WTC11 (cell line): ENCODE results near the gene C10orf90. TPM values are rescaled to one million over a fixed set of nuclear protein-coding genes. Genes with fewer than 3 reads are reported as not detected.

Experiments used
- ESRRA ChIP-seq: sonication (generic); formaldehyde crosslinking; IDR thresholded peaks from 2 replicates; pipeline ENCODE4 v1.8.1; 2022; ENCODE audit warnings: mild to moderate bottlenecking, missing genetic modification reagents, borderline replicate concordance
- ETV6 ChIP-seq: sonication (generic); formaldehyde crosslinking; IDR thresholded peaks from 2 replicates; pipeline ENCODE4 v1.8.1; 2022; ENCODE audit warnings: mild to moderate bottlenecking, missing genetic modification reagents
- FOXJ3 ChIP-seq: sonication (generic); formaldehyde crosslinking; IDR thresholded peaks from 2 replicates; pipeline ENCODE4 v1.9.0; 2021; ENCODE audit warnings: missing genetic modification reagents, mild to moderate bottlenecking, borderline replicate concordance
- GRHL2 ChIP-seq: fragments of 250-450 bp; sonication (Bioruptor Pico); IDR thresholded peaks from 2 replicates; pipeline ENCODE4 v1.8.0; 2022; ENCODE audit warnings: mild to moderate bottlenecking, moderate library complexity; ENCODE audit not compliant: insufficient replicate concordance, severe bottlenecking
- GTF2I ChIP-seq: fragments of 250-450 bp; sonication (Bioruptor Pico); conservative IDR thresholded peaks from 2 replicates; pipeline ENCODE4 v1.4.0; 2021; ENCODE audit warnings: mild to moderate bottlenecking
- KAT7 ChIP-seq: sonication (generic); formaldehyde crosslinking; IDR thresholded peaks from 2 replicates; pipeline ENCODE4 v1.8.1; 2023; ENCODE audit warnings: missing genetic modification reagents, mild to moderate bottlenecking, borderline replicate concordance
- NFATC4 ChIP-seq: fragments of 250-450 bp; sonication (Bioruptor Pico); IDR thresholded peaks from 2 replicates; pipeline ENCODE4 v1.9.0; 2021; ENCODE audit warnings: mild to moderate bottlenecking
- NFE2L1 ChIP-seq: sonication (generic); formaldehyde crosslinking; IDR thresholded peaks from 2 replicates; pipeline ENCODE4 v1.8.1; 2023; ENCODE audit warnings: missing genetic modification reagents
- TEAD4 ChIP-seq: sonication (generic); formaldehyde crosslinking; IDR thresholded peaks from 2 replicates; pipeline ENCODE4 v1.8.0; 2022; ENCODE audit warnings: mild to moderate bottlenecking, missing genetic modification reagents
- ZNF121 ChIP-seq: sonication (generic); formaldehyde crosslinking; IDR thresholded peaks from 2 replicates; pipeline ENCODE4 v1.8.0; 2023; ENCODE audit warnings: missing genetic modification reagents
- ZNF138 ChIP-seq: sonication (generic); formaldehyde crosslinking; conservative IDR thresholded peaks from 2 replicates; pipeline ENCODE4 v1.8.1; 2022; ENCODE audit warnings: mild to moderate bottlenecking, moderate library complexity, missing genetic modification reagents
- ZNF232 ChIP-seq: sonication (generic); formaldehyde crosslinking; IDR thresholded peaks from 2 replicates; pipeline ENCODE4 v1.8.0; 2022; ENCODE audit warnings: mild to moderate bottlenecking, missing genetic modification reagents
- ZNF416 ChIP-seq: fragments of 250-450 bp; sonication (Bioruptor Pico); IDR thresholded peaks from 2 replicates; pipeline ENCODE4 v1.9.0; 2021; ENCODE audit warnings: mild to moderate bottlenecking, inconsistent platforms
- ZNF423 ChIP-seq: fragments of 250-450 bp; sonication (Bioruptor Pico); IDR thresholded peaks from 2 replicates; pipeline ENCODE4 v2.1.2; 2022; ENCODE audit warnings: mild to moderate bottlenecking, moderate library complexity
- total RNA-seq: library from RNA; stranded (reverse); gene quantifications from 3 replicates; pipeline ENCODE4 v1.2.3, GENCODE V29; 2021
- TF ChIP-seq, protein P1 (sequence below): sonication (generic); formaldehyde crosslinking; IDR thresholded peaks from 2 replicates; pipeline ENCODE4 v1.8.0; 2022; ENCODE audit warnings: missing genetic modification reagents
- TF ChIP-seq, protein P2 (sequence below): sonication (generic); formaldehyde crosslinking; IDR thresholded peaks from 2 replicates; pipeline ENCODE4 v1.8.1; 2022; ENCODE audit warnings: low read depth, mild to moderate bottlenecking, moderate library complexity, missing genetic modification reagents, borderline replicate concordance
- TF ChIP-seq, protein P3 (sequence below): sonication (generic); formaldehyde crosslinking; IDR thresholded peaks from 2 replicates; pipeline ENCODE4 v1.8.0; 2022; ENCODE audit warnings: mild to moderate bottlenecking, missing genetic modification reagents
- TF ChIP-seq, protein P4 (sequence below): sonication (generic); formaldehyde crosslinking; IDR thresholded peaks from 2 replicates; pipeline ENCODE4 v1.8.1; 2023; ENCODE audit warnings: mild to moderate bottlenecking, missing genetic modification reagents, moderate library complexity
- TF ChIP-seq, protein P5 (sequence below): sonication (generic); formaldehyde crosslinking; conservative IDR thresholded peaks from 2 replicates; pipeline ENCODE4 v1.8.1; 2022; ENCODE audit warnings: mild to moderate bottlenecking, missing genetic modification reagents
- TF ChIP-seq, protein P6 (sequence below): fragments of 250-450 bp; sonication (Bioruptor Pico); IDR thresholded peaks from 2 replicates; pipeline ENCODE4 v1.9.0; 2021; ENCODE audit warnings: mild to moderate bottlenecking
- TF ChIP-seq, protein P7 (sequence below): fragments of 250-450 bp; sonication (Bioruptor Pico); IDR thresholded peaks from 2 replicates; pipeline ENCODE4 v1.9.0; 2021; ENCODE audit warnings: mild to moderate bottlenecking, borderline replicate concordance
- TF ChIP-seq, protein P8 (sequence below): sonication (generic); formaldehyde crosslinking; IDR thresholded peaks from 2 replicates; pipeline ENCODE4 v1.8.1; 2022; ENCODE audit warnings: mild to moderate bottlenecking, moderate library complexity, missing genetic modification reagents
- TF ChIP-seq, protein P9 (sequence below): fragments of 250-450 bp; sonication (Bioruptor Pico); IDR thresholded peaks from 2 replicates; pipeline ENCODE4 v1.8.0; 2021; ENCODE audit warnings: mild to moderate bottlenecking

Gene C10orf90
- total RNA-seq, 1 experiment from 2014 or later, result 0.85 TPM

DNA sequence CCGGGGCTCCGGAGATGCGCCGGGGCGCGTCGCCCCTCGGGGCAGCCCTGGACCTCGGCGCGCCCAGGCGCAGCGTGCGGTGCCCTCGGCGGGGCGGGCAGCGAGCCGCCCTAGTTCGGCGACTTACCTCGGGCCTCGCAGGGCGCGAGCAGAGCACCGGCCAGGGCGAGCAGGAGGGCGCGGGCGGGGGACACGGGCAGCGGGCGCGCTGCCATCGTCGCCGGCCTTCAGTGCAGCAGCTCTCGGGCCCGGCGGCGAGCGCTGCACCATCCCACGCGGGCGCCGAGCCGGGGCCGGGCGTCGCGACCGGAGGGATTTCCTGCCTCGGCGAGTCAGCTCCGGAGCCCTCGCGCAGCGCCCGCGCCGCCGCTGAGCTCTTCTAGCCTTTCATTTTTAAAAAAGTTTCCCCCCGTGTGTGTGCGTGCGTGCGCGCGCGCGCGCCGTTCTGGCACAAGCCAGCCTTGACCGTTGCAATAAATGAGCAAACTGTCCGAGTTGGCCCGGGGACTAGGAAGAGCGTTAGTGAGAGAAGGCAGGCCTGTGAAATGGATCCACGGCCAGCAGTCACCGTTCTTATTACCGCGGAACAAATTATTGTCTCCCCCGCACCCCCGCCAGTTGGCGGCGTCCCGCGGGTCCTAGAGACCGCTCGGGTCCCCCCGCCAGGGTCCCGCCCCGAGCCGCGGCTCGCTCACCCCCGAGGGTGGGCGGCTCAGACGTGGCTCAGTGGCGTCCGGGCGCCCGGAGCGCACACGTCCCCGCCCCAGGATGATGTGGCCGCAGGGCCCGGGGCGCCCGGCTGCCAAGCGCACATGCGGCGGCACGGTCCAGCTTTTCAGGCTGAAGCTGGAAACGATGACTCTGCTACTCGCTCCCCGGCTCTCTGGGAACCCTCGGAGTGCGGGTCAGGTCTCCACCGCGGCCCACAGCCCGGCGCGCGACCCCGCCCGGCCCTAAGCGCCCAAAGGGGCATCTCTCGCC lies 282.3 kb downstream of the C10orf90 start, which contains the start of gene ADAM12 (continued):
- TF ChIP-seq, protein P1, sequence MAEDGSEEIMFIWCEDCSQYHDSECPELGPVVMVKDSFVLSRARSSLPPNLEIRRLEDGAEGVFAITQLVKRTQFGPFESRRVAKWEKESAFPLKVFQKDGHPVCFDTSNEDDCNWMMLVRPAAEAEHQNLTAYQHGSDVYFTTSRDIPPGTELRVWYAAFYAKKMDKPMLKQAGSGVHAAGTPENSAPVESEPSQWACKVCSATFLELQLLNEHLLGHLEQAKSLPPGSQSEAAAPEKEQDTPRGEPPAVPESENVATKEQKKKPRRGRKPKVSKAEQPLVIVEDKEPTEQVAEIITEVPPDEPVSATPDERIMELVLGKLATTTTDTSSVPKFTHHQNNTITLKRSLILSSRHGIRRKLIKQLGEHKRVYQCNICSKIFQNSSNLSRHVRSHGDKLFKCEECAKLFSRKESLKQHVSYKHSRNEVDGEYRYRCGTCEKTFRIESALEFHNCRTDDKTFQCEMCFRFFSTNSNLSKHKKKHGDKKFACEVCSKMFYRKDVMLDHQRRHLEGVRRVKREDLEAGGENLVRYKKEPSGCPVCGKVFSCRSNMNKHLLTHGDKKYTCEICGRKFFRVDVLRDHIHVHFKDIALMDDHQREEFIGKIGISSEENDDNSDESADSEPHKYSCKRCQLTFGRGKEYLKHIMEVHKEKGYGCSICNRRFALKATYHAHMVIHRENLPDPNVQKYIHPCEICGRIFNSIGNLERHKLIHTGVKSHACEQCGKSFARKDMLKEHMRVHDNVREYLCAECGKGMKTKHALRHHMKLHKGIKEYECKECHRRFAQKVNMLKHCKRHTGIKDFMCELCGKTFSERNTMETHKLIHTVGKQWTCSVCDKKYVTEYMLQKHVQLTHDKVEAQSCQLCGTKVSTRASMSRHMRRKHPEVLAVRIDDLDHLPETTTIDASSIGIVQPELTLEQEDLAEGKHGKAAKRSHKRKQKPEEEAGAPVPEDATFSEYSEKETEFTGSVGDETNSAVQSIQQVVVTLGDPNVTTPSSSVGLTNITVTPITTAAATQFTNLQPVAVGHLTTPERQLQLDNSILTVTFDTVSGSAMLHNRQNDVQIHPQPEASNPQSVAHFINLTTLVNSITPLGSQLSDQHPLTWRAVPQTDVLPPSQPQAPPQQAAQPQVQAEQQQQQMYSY (CRISPR knock-in tag), result no peak; the same call in 1 of the 2 replicates
- TF ChIP-seq, protein P2, sequence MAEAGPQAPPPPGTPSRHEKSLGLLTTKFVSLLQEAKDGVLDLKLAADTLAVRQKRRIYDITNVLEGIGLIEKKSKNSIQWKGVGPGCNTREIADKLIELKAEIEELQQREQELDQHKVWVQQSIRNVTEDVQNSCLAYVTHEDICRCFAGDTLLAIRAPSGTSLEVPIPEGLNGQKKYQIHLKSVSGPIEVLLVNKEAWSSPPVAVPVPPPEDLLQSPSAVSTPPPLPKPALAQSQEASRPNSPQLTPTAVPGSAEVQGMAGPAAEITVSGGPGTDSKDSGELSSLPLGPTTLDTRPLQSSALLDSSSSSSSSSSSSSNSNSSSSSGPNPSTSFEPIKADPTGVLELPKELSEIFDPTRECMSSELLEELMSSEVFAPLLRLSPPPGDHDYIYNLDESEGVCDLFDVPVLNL (CRISPR knock-in tag), result peak; percentile 40; the same call in 1 of the 2 replicates
- TF ChIP-seq, protein P3, sequence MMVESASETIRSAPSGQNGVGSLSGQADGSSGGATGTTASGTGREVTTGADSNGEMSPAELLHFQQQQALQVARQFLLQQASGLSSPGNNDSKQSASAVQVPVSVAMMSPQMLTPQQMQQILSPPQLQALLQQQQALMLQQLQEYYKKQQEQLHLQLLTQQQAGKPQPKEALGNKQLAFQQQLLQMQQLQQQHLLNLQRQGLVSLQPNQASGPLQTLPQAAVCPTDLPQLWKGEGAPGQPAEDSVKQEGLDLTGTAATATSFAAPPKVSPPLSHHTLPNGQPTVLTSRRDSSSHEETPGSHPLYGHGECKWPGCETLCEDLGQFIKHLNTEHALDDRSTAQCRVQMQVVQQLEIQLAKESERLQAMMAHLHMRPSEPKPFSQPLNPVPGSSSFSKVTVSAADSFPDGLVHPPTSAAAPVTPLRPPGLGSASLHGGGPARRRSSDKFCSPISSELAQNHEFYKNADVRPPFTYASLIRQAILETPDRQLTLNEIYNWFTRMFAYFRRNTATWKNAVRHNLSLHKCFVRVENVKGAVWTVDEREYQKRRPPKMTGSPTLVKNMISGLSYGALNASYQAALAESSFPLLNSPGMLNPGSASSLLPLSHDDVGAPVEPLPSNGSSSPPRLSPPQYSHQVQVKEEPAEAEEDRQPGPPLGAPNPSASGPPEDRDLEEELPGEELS (CRISPR knock-in tag), result no peak
- TF ChIP-seq NFATC4 (no peak), KAT7 (peak; percentile 7; the same call in 1 of the 2 replicates), ZNF232 (no peak), ETV6 (CRISPR knock-in tag) (no peak), FOXJ3 (CRISPR knock-in tag) (no peak), GTF2I (CRISPR knock-in tag) (no peak), ZNF423 (peak; percentile 4; the same call in 1 of the 2 replicates), TEAD4 (CRISPR knock-in tag) (no peak), GRHL2 (CRISPR knock-in tag) (no peak), ZNF138 (CRISPR knock-in tag) (no peak), NFE2L1 (CRISPR knock-in tag) (no peak), ZNF416 (CRISPR knock-in tag) (no peak), ESRRA (CRISPR knock-in tag) (no peak), ZNF121 (CRISPR knock-in tag) (no peak)
- TF ChIP-seq, protein P4, sequence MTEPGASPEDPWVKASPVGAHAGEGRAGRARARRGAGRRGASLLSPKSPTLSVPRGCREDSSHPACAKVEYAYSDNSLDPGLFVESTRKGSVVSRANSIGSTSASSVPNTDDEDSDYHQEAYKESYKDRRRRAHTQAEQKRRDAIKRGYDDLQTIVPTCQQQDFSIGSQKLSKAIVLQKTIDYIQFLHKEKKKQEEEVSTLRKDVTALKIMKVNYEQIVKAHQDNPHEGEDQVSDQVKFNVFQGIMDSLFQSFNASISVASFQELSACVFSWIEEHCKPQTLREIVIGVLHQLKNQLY (CRISPR knock-in tag), result no peak
- TF ChIP-seq, protein P5, sequence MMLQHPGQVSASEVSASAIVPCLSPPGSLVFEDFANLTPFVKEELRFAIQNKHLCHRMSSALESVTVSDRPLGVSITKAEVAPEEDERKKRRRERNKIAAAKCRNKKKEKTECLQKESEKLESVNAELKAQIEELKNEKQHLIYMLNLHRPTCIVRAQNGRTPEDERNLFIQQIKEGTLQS (CRISPR knock-in tag), result no peak
- TF ChIP-seq, protein P6, sequence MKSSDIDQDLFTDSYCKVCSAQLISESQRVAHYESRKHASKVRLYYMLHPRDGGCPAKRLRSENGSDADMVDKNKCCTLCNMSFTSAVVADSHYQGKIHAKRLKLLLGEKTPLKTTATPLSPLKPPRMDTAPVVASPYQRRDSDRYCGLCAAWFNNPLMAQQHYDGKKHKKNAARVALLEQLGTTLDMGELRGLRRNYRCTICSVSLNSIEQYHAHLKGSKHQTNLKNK (CRISPR knock-in tag), result no peak
- TF ChIP-seq, protein P7, sequence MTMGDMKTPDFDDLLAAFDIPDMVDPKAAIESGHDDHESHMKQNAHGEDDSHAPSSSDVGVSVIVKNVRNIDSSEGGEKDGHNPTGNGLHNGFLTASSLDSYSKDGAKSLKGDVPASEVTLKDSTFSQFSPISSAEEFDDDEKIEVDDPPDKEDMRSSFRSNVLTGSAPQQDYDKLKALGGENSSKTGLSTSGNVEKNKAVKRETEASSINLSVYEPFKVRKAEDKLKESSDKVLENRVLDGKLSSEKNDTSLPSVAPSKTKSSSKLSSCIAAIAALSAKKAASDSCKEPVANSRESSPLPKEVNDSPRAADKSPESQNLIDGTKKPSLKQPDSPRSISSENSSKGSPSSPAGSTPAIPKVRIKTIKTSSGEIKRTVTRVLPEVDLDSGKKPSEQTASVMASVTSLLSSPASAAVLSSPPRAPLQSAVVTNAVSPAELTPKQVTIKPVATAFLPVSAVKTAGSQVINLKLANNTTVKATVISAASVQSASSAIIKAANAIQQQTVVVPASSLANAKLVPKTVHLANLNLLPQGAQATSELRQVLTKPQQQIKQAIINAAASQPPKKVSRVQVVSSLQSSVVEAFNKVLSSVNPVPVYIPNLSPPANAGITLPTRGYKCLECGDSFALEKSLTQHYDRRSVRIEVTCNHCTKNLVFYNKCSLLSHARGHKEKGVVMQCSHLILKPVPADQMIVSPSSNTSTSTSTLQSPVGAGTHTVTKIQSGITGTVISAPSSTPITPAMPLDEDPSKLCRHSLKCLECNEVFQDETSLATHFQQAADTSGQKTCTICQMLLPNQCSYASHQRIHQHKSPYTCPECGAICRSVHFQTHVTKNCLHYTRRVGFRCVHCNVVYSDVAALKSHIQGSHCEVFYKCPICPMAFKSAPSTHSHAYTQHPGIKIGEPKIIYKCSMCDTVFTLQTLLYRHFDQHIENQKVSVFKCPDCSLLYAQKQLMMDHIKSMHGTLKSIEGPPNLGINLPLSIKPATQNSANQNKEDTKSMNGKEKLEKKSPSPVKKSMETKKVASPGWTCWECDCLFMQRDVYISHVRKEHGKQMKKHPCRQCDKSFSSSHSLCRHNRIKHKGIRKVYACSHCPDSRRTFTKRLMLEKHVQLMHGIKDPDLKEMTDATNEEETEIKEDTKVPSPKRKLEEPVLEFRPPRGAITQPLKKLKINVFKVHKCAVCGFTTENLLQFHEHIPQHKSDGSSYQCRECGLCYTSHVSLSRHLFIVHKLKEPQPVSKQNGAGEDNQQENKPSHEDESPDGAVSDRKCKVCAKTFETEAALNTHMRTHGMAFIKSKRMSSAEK (CRISPR knock-in tag), result no peak
- TF ChIP-seq, protein P8, sequence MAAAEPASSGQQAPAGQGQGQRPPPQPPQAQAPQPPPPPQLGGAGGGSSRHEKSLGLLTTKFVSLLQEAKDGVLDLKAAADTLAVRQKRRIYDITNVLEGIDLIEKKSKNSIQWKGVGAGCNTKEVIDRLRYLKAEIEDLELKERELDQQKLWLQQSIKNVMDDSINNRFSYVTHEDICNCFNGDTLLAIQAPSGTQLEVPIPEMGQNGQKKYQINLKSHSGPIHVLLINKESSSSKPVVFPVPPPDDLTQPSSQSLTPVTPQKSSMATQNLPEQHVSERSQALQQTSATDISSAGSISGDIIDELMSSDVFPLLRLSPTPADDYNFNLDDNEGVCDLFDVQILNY (CRISPR knock-in tag), result 0 out of 2 replicates have a peak, but pooled peaks have one; percentile 4
- TF ChIP-seq, protein P9, sequence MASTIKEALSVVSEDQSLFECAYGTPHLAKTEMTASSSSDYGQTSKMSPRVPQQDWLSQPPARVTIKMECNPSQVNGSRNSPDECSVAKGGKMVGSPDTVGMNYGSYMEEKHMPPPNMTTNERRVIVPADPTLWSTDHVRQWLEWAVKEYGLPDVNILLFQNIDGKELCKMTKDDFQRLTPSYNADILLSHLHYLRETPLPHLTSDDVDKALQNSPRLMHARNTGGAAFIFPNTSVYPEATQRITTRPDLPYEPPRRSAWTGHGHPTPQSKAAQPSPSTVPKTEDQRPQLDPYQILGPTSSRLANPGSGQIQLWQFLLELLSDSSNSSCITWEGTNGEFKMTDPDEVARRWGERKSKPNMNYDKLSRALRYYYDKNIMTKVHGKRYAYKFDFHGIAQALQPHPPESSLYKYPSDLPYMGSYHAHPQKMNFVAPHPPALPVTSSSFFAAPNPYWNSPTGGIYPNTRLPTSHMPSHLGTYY (CRISPR knock-in tag), result no peak
